A549 (cell line): Measurements from ENCODE around the gene ACYP2. TPM values are rescaled to one million over a fixed set of nuclear protein-coding genes. Genes with fewer than 3 reads are reported as not detected.
"Not testable (repeated sequence)": the region's sequence is repeated elsewhere in the genome, so short reads cannot be mapped to it uniquely, and the experiment has no call there.

Experiments
- ATAC-seq, 2 experiments: fragments of 200-7000 bp in 1 of 2; fragments of >200 bp in 1 of 2; cut with Nextera tagmentation in 1 of 2; cut with Tn5 transposase in 1 of 2; 3 replicates each; pipeline versions ENCODE4 v1.8.0 to v1.9.1; 2018 to 2020; ENCODE audit warnings: mild to moderate bottlenecking in 1 of 2, moderate library complexity in 1 of 2
- CTCF ChIA-PET: fragments of 300-600 bp; sonication (Branson Sonifier 250); formaldehyde crosslinking; extraction: SDS; loops from one replicate; lab custom pipeline; 2021; ENCODE audit warnings: antibody characterized with exemption, inconsistent platforms; lab: Yijun Ruan, JAX
- POLR2A ChIA-PET: fragments of 350-600 bp; formaldehyde crosslinking; extraction: SDS; loops from one replicate; lab custom pipeline; 2021; ENCODE audit warnings: antibody characterized with exemption, inconsistent platforms; lab: Yijun Ruan, JAX
- DNase-seq, 2 experiments: peaks; one replicate each; pipeline versions ENCODE4 v3.0.0 to v3.0.0-alpha.2; 2011 to 2016; ENCODE audit warnings: low read depth in 1 of 2, low spot score in 1 of 2
- FAIRE-seq: peaks from 2 replicates; lab custom pipeline; 2011; peaks lifted over from hg19 to GRCh38; lab: Jason Lieb, UNC
- H3K27ac ChIP-seq, 2 experiments: fragments of >200 bp; sonication (Bioruptor Twin); formaldehyde crosslinking; 3 replicates each; pipeline ENCODE4 v1.5.1; 2016 to 2017
- H3K4me1 ChIP-seq: fragments of >200 bp; sonication (Bioruptor Twin); formaldehyde crosslinking; 3 replicates; pipeline ENCODE4 v1.6.1; 2016
- H3K4me2 ChIP-seq: fragments of >200 bp; sonication (Bioruptor Twin); formaldehyde crosslinking; 3 replicates; pipeline ENCODE4 v1.6.1; 2016
- H3K4me3 ChIP-seq: fragments of >200 bp; sonication (Bioruptor Twin); formaldehyde crosslinking; 3 replicates; pipeline ENCODE4 v1.5.1; 2016
- H3K9me3 ChIP-seq: fragments of >200 bp; sonication (Bioruptor Twin); formaldehyde crosslinking; 3 replicates; pipeline ENCODE4 v1.6.1; 2016
- ATOH8 ChIP-seq: fragments of 250-450 bp; sonication (Bioruptor Pico); IDR thresholded peaks from 2 replicates; pipeline ENCODE4 v1.5.0; 2020; ENCODE audit warnings: low read depth, mild to moderate bottlenecking, moderate library complexity
- BHLHE40 ChIP-seq: IDR thresholded peaks from 2 replicates; pipeline ENCODE4 v1.6.1; 2012; ENCODE audit warnings: low read depth, low read length, inconsistent platforms
- CBX2 ChIP-seq: fragments of 200-600 bp; sonication (generic); IDR thresholded peaks from 2 replicates; pipeline ENCODE4 v1.6.1; 2016; ENCODE audit warnings: low read depth, mild to moderate bottlenecking, borderline replicate concordance
- CTCF ChIP-seq: fragments of >200 bp; sonication (Bioruptor Twin); formaldehyde crosslinking; IDR thresholded peaks from 3 replicates; pipeline ENCODE4 v1.5.1; 2016
- E2F6 ChIP-seq: IDR thresholded peaks from 2 replicates; pipeline ENCODE4 v1.6.1; 2012; ENCODE audit warnings: low read depth, borderline replicate concordance
- EHMT2 ChIP-seq: fragments of 200-600 bp; sonication (generic); IDR thresholded peaks from 2 replicates; pipeline ENCODE4 v1.6.1; 2016; ENCODE audit warnings: antibody characterized with exemption, low read depth, mild to moderate bottlenecking, moderate library complexity
- ELK1 ChIP-seq: fragments of 150-350 bp; IDR thresholded peaks from 2 replicates; pipeline ENCODE4 v1.6.1; 2014; ENCODE audit warnings: low read depth, mild to moderate bottlenecking, low read length
- EP300 ChIP-seq, 2 experiments: fragments of >200 bp; sonication (Bioruptor Twin); formaldehyde crosslinking; IDR thresholded peaks; 2 replicates in 1 of 2; 3 replicates in 1 of 2; pipeline ENCODE4 v1.6.1; 2016 to 2017
- ESRRA ChIP-seq: fragments of 150-350 bp; IDR thresholded peaks from 2 replicates; pipeline ENCODE4 v1.6.1; 2014; ENCODE audit warnings: mild to moderate bottlenecking, low read length, borderline replicate concordance
- FOXS1 ChIP-seq: fragments of 250-450 bp; sonication (Bioruptor Pico); IDR thresholded peaks from 2 replicates; pipeline ENCODE4 v1.5.0; 2020; ENCODE audit warnings: mild to moderate bottlenecking, moderate library complexity
- GATA3 ChIP-seq: IDR thresholded peaks from 2 replicates; pipeline ENCODE4 v1.6.1; 2012; ENCODE audit warnings: borderline replicate concordance
- HDAC2 ChIP-seq: fragments of 200-600 bp; sonication (generic); IDR thresholded peaks from 2 replicates; pipeline ENCODE4 v1.6.1; 2016
- HEYL ChIP-seq: fragments of 250-450 bp; sonication (Bioruptor Pico); IDR thresholded peaks from 2 replicates; pipeline ENCODE4 v1.8.0; 2021; ENCODE audit warnings: mild to moderate bottlenecking, moderate library complexity
- JUN ChIP-seq, 2 experiments: fragments of >200 bp; sonication (Bioruptor Twin); formaldehyde crosslinking; IDR thresholded peaks; 2 replicates in 1 of 2; 3 replicates in 1 of 2; pipeline ENCODE4 v1.6.1; 2016 to 2017
- JUNB ChIP-seq: fragments of >200 bp; sonication (Bioruptor Twin); formaldehyde crosslinking; IDR thresholded peaks from 2 replicates; pipeline ENCODE4 v1.6.1; 2016
- KDM1A ChIP-seq: fragments of 200-600 bp; sonication (generic); IDR thresholded peaks from 2 replicates; pipeline ENCODE4 v1.6.1; 2016; ENCODE audit warnings: low read depth, mild to moderate bottlenecking
- MAZ ChIP-seq: fragments of 150-350 bp; IDR thresholded peaks from 2 replicates; pipeline ENCODE4 v1.6.1; 2014; ENCODE audit warnings: antibody characterized with exemption, low read depth, low read length, borderline replicate concordance
- PHF8 ChIP-seq: fragments of 200-600 bp; sonication (generic); IDR thresholded peaks from 2 replicates; pipeline ENCODE4 v1.6.1; 2016; ENCODE audit warnings: low read depth, mild to moderate bottlenecking, antibody characterized with exemption, moderate library complexity, borderline replicate concordance
- POLR2A ChIP-seq: IDR thresholded peaks from 2 replicates; pipeline ENCODE4 v1.6.1; 2012; ENCODE audit warnings: mild to moderate bottlenecking, low read length
- RARB ChIP-seq: fragments of 250-450 bp; sonication (Bioruptor Pico); IDR thresholded peaks from 2 replicates; pipeline ENCODE4 v1.8.0; 2021; ENCODE audit warnings: mild to moderate bottlenecking, moderate library complexity
- RNF2 ChIP-seq: fragments of 200-600 bp; sonication (generic); IDR thresholded peaks from 2 replicates; pipeline ENCODE4 v1.6.1; 2016; ENCODE audit warnings: low read depth, mild to moderate bottlenecking, antibody characterized with exemption, moderate library complexity, borderline replicate concordance
- SREBF2 ChIP-seq: fragments of 450-650 bp; IDR thresholded peaks from 2 replicates; pipeline ENCODE4 v1.6.1; 2014; ENCODE audit warnings: mild to moderate bottlenecking, moderate library complexity
- ZFP36 ChIP-seq: fragments of 450-650 bp; IDR thresholded peaks from 2 replicates; pipeline ENCODE4 v1.6.1; 2014; ENCODE audit warnings: borderline replicate concordance; ENCODE audit not compliant: partially characterized antibody
- whole genome bisulfite sequencing: methylation state at CpG from one replicate; pipeline ENCODE4 v1.1.6; 2017; ENCODE audit errors: missing lambda C conversion rate; 5-methylcytosine and 5-hydroxymethylcytosine counted together
- polyA plus RNA-seq, 4 experiments: library from polyadenylated mRNA; depleted of rRNA in 3 of 4; stranded (reverse); fragments of >200 nt; fragmentation: RNase III in 1 of 4; extraction: RNeasy Plus Mini Kit Qiagen cat#74134 plus additional on column Dnase treatment in 1 of 4; gene quantifications; 2 replicates in 3 of 4; 3 replicates in 1 of 4; pipeline ENCODE4 v1.2.3, GENCODE V29; 2011 to 2017
- TF ChIP-seq, protein P1 (sequence below): fragments of >200 bp; sonication (Bioruptor Twin); formaldehyde crosslinking; IDR thresholded peaks from 2 replicates; pipeline ENCODE4 v1.6.1; 2016
- TF ChIP-seq, protein P2 (sequence below): IDR thresholded peaks from 2 replicates; pipeline ENCODE4 v1.6.1; 2012
- TF ChIP-seq, protein P3 (sequence below): IDR thresholded peaks from 2 replicates; pipeline ENCODE4 v1.6.1; 2012

The ACYP2 gene
- polyA plus RNA-seq, 2 of the 4 experiments (the other 2 are of a cell fraction), result 10.0 to 11.4 TPM

GRCh38 chr2:54114936-54115283, 505 bp upstream of the ACYP2 start:
- no peak for TF ChIP-seq JUNB
- TF ChIP-seq ATOH8 (CRISPR knock-in tag), result no peak
- TF ChIP-seq, protein P1, sequence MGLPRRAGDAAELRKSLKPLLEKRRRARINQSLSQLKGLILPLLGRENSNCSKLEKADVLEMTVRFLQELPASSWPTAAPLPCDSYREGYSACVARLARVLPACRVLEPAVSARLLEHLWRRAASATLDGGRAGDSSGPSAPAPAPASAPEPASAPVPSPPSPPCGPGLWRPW, result no peak
- no peak for TF ChIP-seq JUN (IDR thresholded peaks at IDR 0.05)
- TF ChIP-seq, protein P2, sequence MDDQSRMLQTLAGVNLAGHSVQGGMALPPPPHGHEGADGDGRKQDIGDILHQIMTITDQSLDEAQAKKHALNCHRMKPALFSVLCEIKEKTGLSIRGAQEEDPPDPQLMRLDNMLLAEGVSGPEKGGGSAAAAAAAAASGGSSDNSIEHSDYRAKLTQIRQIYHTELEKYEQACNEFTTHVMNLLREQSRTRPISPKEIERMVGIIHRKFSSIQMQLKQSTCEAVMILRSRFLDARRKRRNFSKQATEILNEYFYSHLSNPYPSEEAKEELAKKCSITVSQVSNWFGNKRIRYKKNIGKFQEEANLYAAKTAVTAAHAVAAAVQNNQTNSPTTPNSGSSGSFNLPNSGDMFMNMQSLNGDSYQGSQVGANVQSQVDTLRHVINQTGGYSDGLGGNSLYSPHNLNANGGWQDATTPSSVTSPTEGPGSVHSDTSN, result no peak
- TF ChIP-seq, protein P3, sequence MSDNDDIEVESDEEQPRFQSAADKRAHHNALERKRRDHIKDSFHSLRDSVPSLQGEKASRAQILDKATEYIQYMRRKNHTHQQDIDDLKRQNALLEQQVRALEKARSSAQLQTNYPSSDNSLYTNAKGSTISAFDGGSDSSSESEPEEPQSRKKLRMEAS, result no peak
- no peak for TF ChIP-seq CBX2
- no peak for TF ChIP-seq BHLHE40
- TF ChIP-seq CTCF, result no peak
- no peak for TF ChIP-seq E2F6
- TF ChIP-seq POLR2A, result no peak
- TF ChIP-seq, all 56 proteins: peak for 0
- DNase-seq, result no peak
- peaks cover 16% of the 10 kb centered on the region for H3K9me3 ChIP-seq
- 42% methylated on average over 3 of the region's 3 CpGs for WGBS
- H3K4me2 ChIP-seq, result peak overlapping the region; percentile 90
- peak overlapping the region; percentile 65 for H3K4me3 ChIP-seq
- peak overlapping the region; percentile 96 to 99 for H3K27ac ChIP-seq
- POLR2A ChIA-PET, result interaction anchor here (0.7 to 1.8 kb wide), 4 partner anchors 8 to 589 kb away, joined by 4 to 9 read pairs (median 7); no protein-coding TSS in a partner anchor
- CTCF ChIA-PET, result interaction anchor here (0.8 to 1.5 kb wide), 4 partner anchors 13 to 589 kb away, joined by 3 to 5 read pairs (median 4); no protein-coding TSS in a partner anchor
- no peak for FAIRE-seq
- no peak for ATAC-seq
- H3K4me1 ChIP-seq, result peaks cover 6% of the 10 kb centered on the region; the same call in 2 of the 3 replicates

- H3K9me3 ChIP-seq, result peaks cover 16% of the 10 kb centered on the region
- peak in 1 of 2 experiments; percentile 11 for DNase-seq
- H3K4me2 ChIP-seq, FAIRE-seq, ATAC-seq, H3K27ac ChIP-seq, H3K4me3 ChIP-seq, H3K4me1 ChIP-seq: not testable (repeated sequence)
- 0 out of 2 replicates have a peak, but pooled peaks have one; percentile 13 for TF ChIP-seq GATA3
- ChIA-PET POLR2A (interaction anchor here (1.0 to 1.8 kb wide), 3 partner anchors 10 to 588 kb away, joined by 4 to 9 read pairs (median 9); no protein-coding TSS in a partner anchor), CTCF (interaction anchor here (0.6 to 2.1 kb wide), 3 partner anchors 10 to 219 kb away, joined by 3 to 12 read pairs (median 3); no protein-coding TSS in a partner anchor)
- WGBS, result 96% methylated on average over 10 of the region's 10 CpGs
These were observed 1.2 kb downstream of the ACYP2 start for GRCh38 chr2:54116598-54116997.

GRCh38 chr2:54120950-54121349, 5.5 kb downstream of the ACYP2 start:
- Histone ChIP-seq H3K4me3 (no peak overlapping the region), H3K9me3 (peaks cover 16% of the 10 kb centered on the region), H3K27ac (no peak overlapping the region), H3K4me2 (no peak overlapping the region), H3K4me1 (peaks cover 13% of the 10 kb centered on the region)
- POLR2A ChIA-PET, result no interaction called here
- no peak for TF ChIP-seq ESRRA
- TF ChIP-seq JUNB, result no peak
- TF ChIP-seq HEYL (CRISPR knock-in tag), result no peak
- TF ChIP-seq MAZ, result no peak
- no peak for TF ChIP-seq CBX2
- no peak for TF ChIP-seq SREBF2
- TF ChIP-seq ZFP36, result no peak
- TF ChIP-seq ELK1, result no peak
- TF ChIP-seq KDM1A, result no peak
- TF ChIP-seq PHF8, result no peak
- TF ChIP-seq EHMT2, result no peak
- TF ChIP-seq EP300 (IDR thresholded peaks at IDR 0.05), result no peak
- TF ChIP-seq JUN (IDR thresholded peaks at IDR 0.05), result no peak
- TF ChIP-seq RNF2, result no peak
- no peak for TF ChIP-seq POLR2A
- no peak for TF ChIP-seq HDAC2
- TF ChIP-seq RARB, result no peak
- no peak for TF ChIP-seq FOXS1 (CRISPR knock-in tag)
- 87% methylated on average over 8 of the region's 8 CpGs for WGBS
- no peak for FAIRE-seq
- ATAC-seq, result no peak
- no peak for DNase-seq
- CTCF ChIA-PET, result interaction anchor here (1.4 kb wide), 1 partner anchor 14 kb away, joined by 8 read pairs; no protein-coding TSS in a partner anchor
